BLaER1 (cell line): ENCODE results near the gene VPS33A.
A peak's percentile ranks its signal among the peaks of the same experiment; 100 is the strongest.
"Not testable (repeated sequence)": the region's sequence is repeated elsewhere in the genome, so short reads cannot be mapped to it uniquely, and the experiment has no call there.

Source experiments
- H3K27ac ChIP-seq: shearing (Covaris generic); formaldehyde crosslinking; 2 replicates; pipeline ENCODE4 v1.8.1; 2022
- H3K27me3 ChIP-seq: shearing (Covaris generic); formaldehyde crosslinking; 2 replicates; pipeline ENCODE4 v1.8.1; 2022
- H3K36me3 ChIP-seq: shearing (Covaris generic); formaldehyde crosslinking; 2 replicates; pipeline ENCODE4 v1.8.1; 2022
- H3K4me1 ChIP-seq: shearing (Covaris generic); formaldehyde crosslinking; 2 replicates; pipeline ENCODE4 v1.8.1; 2022
- H3K4me2 ChIP-seq: shearing (Covaris generic); formaldehyde crosslinking; 2 replicates; pipeline ENCODE4 v1.8.1; 2022
- H3K4me3 ChIP-seq: shearing (Covaris generic); formaldehyde crosslinking; 2 replicates; pipeline ENCODE4 v1.8.1; 2022
- H3K9ac ChIP-seq: shearing (Covaris generic); formaldehyde crosslinking; 2 replicates; pipeline ENCODE4 v1.8.1; 2022
- H3K9me3 ChIP-seq: shearing (Covaris generic); formaldehyde crosslinking; 2 replicates; pipeline ENCODE4 v1.8.1; 2022
- H4K20me1 ChIP-seq: shearing (Covaris generic); formaldehyde crosslinking; 2 replicates; pipeline ENCODE4 v1.8.1; 2022
- Cebpa-rat ChIP-seq: shearing (Covaris generic); IDR thresholded peaks from 2 replicates; pipeline ENCODE4 v1.8.1; 2022

The VPS33A gene

DNA sequence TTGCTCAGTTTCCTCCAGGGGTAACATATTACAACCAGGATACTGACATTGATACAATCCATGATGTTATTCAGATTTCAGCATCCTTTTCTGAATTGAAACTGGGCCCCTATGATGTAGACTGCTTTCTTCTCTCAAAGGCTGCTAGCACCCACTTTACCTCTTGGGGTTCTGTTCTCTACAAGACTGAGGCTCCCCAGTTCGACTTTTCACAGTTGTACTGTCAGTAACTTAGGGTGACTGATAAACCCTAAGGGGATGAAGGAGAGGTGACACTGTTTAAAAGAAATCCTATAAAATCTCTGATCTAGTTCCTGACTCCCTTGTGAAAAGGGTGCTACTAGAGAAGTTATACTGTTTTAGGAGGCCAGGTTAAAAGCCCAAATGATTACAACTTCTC lies 818 bp downstream of the VPS33A start:
- Histone ChIP-seq H4K20me1 (no peaks in the 10 kb centered on the region), H3K9ac (peak overlapping the region; percentile 87), H3K36me3 (peaks cover 39% of the 10 kb centered on the region), H3K27me3 (no peaks in the 10 kb centered on the region), H3K4me1 (peaks cover 23% of the 10 kb centered on the region), H3K9me3 (no peaks in the 10 kb centered on the region), H3K4me2 (peak overlapping the region; percentile 84), H3K27ac (peak overlapping the region; percentile 85; the same call in 1 of the 2 replicates), H3K4me3 (peak overlapping the region; percentile 90)
- TF ChIP-seq Cebpa-rat = no peak

- Histone ChIP-seq H3K36me3 (peaks cover 82% of the 10 kb centered on the region), H3K4me1 (peaks cover 15% of the 10 kb centered on the region)
- H3K9ac ChIP-seq, H3K4me3 ChIP-seq, H3K27me3 ChIP-seq, H3K4me2 ChIP-seq, H3K9me3 ChIP-seq, H3K27ac ChIP-seq, H4K20me1 ChIP-seq: not testable (repeated sequence)
These were observed 5.6 kb downstream of the VPS33A start for GRCh38 chr12:122260735-122261134.

DNA sequence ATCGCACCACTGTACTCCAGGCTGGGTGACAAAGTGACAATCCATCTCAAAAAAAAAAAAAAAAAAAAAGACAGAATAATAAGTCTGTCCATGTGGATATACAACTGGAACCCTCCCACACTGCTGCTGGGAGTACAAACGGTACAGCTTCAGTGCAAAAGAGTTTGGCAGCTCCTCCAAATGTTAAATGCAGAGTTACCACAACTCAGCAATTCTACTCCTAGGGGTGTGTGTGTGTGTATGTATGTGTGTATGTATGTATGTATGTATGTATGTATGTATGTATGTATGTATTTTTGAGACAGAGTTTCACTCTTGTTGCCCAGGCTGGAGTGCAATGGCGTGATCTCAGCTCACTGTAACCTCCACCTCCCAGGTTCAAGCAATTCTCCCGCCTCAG lies 7.4 kb downstream of the VPS33A start:
- not testable (repeated sequence) for H3K4me3 ChIP-seq, H3K27ac ChIP-seq
- peaks cover 93% of the 10 kb centered on the region for H3K36me3 ChIP-seq

DNA sequence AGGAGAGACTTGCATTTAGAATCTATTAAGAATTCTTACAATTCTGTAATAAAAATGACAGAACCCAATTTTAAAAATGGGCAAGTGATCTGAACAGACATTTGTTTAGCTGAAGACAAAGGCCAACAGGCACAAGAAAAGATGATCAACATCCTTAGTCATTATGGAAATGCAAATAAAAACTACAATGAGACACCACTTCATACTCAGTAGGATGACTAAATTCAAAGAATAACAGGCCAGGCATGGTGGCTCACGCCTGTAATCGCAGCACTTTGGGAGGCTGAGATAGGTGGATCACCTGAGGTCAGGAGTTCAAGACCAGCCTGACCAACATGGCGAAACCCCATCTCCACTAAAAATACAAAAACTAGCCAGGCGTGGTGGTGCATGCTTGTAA lies 7.8 kb downstream of the VPS33A start:
- H3K9me3 ChIP-seq, H3K4me1 ChIP-seq, H3K27me3 ChIP-seq, H4K20me1 ChIP-seq, H3K9ac ChIP-seq, H3K27ac ChIP-seq, H3K4me3 ChIP-seq, H3K4me2 ChIP-seq: not testable (repeated sequence)
- H3K36me3 ChIP-seq = peaks cover 93% of the 10 kb centered on the region

More for the DNA sequence above, 7.4 kb downstream of the VPS33A start:
- not testable (repeated sequence) for H3K9me3 ChIP-seq, H3K27me3 ChIP-seq, H4K20me1 ChIP-seq, H3K9ac ChIP-seq, H3K4me2 ChIP-seq, H3K4me1 ChIP-seq

DNA sequence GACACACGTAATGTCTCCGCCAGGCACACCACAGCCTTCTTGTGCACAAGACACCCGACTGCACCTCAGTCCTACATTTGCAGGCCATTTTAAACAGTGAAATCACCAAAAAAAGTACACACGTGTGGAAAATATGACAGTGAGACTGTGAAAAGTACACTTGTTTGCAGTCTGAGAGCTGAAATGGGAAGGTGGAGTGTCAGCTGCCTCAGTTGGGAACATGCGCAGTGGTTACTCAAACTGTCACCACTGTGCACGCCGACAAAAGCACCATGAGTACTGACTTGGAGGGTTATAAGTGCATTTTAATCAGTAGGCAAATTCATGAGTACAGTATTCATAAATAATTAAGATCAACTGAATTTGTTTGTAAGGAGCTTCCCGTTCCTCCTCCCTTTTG lies 15.8 kb downstream of the VPS33A start:
- no peak for TF ChIP-seq Cebpa-rat
- H3K4me1 ChIP-seq = peaks cover 2% of the 10 kb centered on the region

DNA sequence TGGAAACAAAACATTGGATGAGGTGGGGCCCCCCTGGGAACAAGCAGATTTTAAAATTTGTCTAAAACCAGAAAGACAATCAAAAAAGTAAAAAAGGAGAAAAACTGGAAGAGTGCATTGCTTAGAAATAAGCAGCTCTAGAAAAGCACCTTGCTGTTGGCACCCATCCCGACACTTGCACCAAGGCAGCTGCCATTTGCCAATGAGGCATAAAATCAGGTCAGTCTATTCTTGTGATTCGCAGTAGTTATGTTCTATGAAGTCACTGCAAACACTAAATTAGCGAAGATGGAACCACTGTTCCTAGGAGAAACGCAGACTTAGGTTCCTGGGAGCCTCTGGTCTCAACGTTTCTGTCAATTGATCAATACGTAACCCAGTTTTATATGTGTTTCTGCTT lies 16.2 kb downstream of the VPS33A start:
- Histone ChIP-seq H3K27ac (no peak overlapping the region), H3K4me3 (no peak overlapping the region), H3K36me3 (peaks cover 59% of the 10 kb centered on the region), H3K27me3 (no peaks in the 10 kb centered on the region), H3K9ac (no peak overlapping the region), H4K20me1 (no peaks in the 10 kb centered on the region), H3K4me1 (peaks cover 7% of the 10 kb centered on the region), H3K9me3 (no peaks in the 10 kb centered on the region), H3K4me2 (no peak overlapping the region)
- no peak for TF ChIP-seq Cebpa-rat

More for the DNA sequence above, 15.8 kb downstream of the VPS33A start:
- H3K4me2 ChIP-seq = no peak overlapping the region
- H3K27ac ChIP-seq = no peak overlapping the region
- no peaks in the 10 kb centered on the region for H3K27me3 ChIP-seq
- no peaks in the 10 kb centered on the region for H4K20me1 ChIP-seq
- no peak overlapping the region for H3K4me3 ChIP-seq
- peaks cover 59% of the 10 kb centered on the region for H3K36me3 ChIP-seq
- H3K9me3 ChIP-seq = no peaks in the 10 kb centered on the region
- H3K9ac ChIP-seq = no peak overlapping the region

DNA sequence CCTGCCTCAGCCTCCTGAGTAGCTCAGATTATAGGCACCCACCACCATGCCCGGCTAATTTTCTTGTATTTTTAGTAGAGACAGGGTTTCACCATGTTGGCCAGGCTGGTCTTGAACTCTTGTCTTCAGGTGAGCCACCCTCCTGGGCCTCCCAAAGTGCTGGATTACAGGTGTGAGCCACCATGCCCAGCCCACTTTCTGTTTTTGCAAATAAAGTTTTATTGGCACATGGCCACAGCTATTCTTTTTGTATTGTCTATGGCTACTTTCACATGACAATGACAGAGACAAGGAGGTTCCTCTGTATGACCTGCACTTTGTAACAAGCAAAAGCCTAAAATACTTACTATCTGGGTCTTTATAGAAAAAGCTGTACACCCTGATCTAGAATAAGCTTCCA lies 20.7 kb downstream of the VPS33A start:
- Histone ChIP-seq H3K9ac (no peak overlapping the region), H3K27ac (no peak overlapping the region), H3K4me2 (peak overlapping the region; percentile 62; the same call in 1 of the 2 replicates), H3K9me3 (no peaks in the 10 kb centered on the region), H4K20me1 (no peaks in the 10 kb centered on the region), H3K4me3 (no peak overlapping the region), H3K4me1 (peaks cover 19% of the 10 kb centered on the region), H3K36me3 (peaks cover 48% of the 10 kb centered on the region), H3K27me3 (no peaks in the 10 kb centered on the region)
- no peak for TF ChIP-seq Cebpa-rat

GRCh38 chr12:122244565-122245371 lies 21.5 kb downstream of the VPS33A start:
- TF ChIP-seq Cebpa-rat = no peak
- Histone ChIP-seq H3K27me3 (no peaks in the 10 kb centered on the region), H3K9ac (no peak overlapping the region), H4K20me1 (no peaks in the 10 kb centered on the region), H3K4me1 (peaks cover 19% of the 10 kb centered on the region), H3K36me3 (peaks cover 48% of the 10 kb centered on the region), H3K27ac (no peak overlapping the region), H3K9me3 (no peaks in the 10 kb centered on the region), H3K4me3 (no peak overlapping the region), H3K4me2 (peak overlapping the region; percentile 62)

DNA sequence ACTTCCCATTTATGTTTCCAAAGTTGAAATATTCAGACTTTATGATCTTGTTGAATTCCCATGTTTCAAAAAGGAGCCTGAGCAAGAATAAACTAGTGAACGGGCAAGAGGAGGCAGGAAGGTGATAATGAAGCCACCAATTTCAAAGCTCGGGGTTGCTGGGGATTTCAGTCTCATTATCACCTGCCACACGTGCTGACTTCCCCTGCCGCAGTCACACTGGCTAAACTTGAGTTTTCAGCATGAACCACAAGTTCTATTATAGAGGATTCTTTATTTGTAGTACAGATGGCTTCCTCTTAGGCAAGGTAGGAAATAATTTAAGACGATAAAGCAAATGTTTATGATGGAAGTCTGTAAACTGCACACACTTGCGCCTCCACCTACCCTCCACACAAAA lies 22.3 kb downstream of the VPS33A start:
- Histone ChIP-seq H3K4me3 (no peak overlapping the region), H3K9me3 (no peaks in the 10 kb centered on the region), H3K9ac (no peak overlapping the region), H3K4me1 (peaks cover 19% of the 10 kb centered on the region), H3K27ac (no peak overlapping the region), H3K36me3 (peaks cover 47% of the 10 kb centered on the region), H3K4me2 (peak overlapping the region; percentile 62; the same call in 1 of the 2 replicates), H3K27me3 (no peaks in the 10 kb centered on the region), H4K20me1 (no peaks in the 10 kb centered on the region)
- no peak for TF ChIP-seq Cebpa-rat

GRCh38 chr12:122238861-122239260 lies 27.4 kb downstream of the VPS33A start:
- no peaks in the 10 kb centered on the region for H4K20me1 ChIP-seq
- TF ChIP-seq Cebpa-rat = no peak
- H3K36me3 ChIP-seq = peaks cover 75% of the 10 kb centered on the region
- no peak overlapping the region for H3K9ac ChIP-seq
- no peaks in the 10 kb centered on the region for H3K27me3 ChIP-seq
- no peak overlapping the region for H3K4me3 ChIP-seq
- no peaks in the 10 kb centered on the region for H3K9me3 ChIP-seq
- no peak overlapping the region for H3K4me2 ChIP-seq
- H3K27ac ChIP-seq = no peak overlapping the region
- H3K4me1 ChIP-seq = 0 out of 2 replicates have a peak, but pooled peaks cover under 1% of the 10 kb centered on the region
